Measurements from ENCODE around the gene CACNA1S.
A peak's percentile ranks its signal among the peaks of the same experiment; 100 is the strongest.

The CACNA1S gene

GRCh38 chr1:201128962-201129361 is 16.7 kb upstream of the CACNA1S start:
- no peak for DNase-seq
- H3K27ac ChIP-seq (ENCODE audit: low read length), result no peak overlapping the region
- no peak overlapping the region for H3K9ac ChIP-seq (ENCODE audit: low read length)
- peaks cover 11% of the 10 kb centered on the region for H3K4me1 ChIP-seq (ENCODE audit: low read length)
- H3K9me2 ChIP-seq (replicated peaks; ENCODE audit: insufficient read depth, low read length), result no peaks in the 10 kb centered on the region
- no peak overlapping the region for H2AFZ ChIP-seq (ENCODE audit: low read length)
- H4K20me1 ChIP-seq (ENCODE audit: insufficient read depth, low read length), result no peaks in the 10 kb centered on the region
- H3K4me3 ChIP-seq (ENCODE audit: low read length), result no peak overlapping the region
- H3K79me2 ChIP-seq (ENCODE audit: low read length), result no peaks in the 10 kb centered on the region
- H3K4me2 ChIP-seq (ENCODE audit: low read depth, low read length), result peak overlapping the region; percentile 40; the same call in 1 of the 2 replicates
- H3K36me3 ChIP-seq (replicated peaks; ENCODE audit: insufficient read depth, low read length), result no peaks in the 10 kb centered on the region
- H3F3A ChIP-seq (ENCODE audit: insufficient read depth, low read length), result no peaks in the 10 kb centered on the region
- H3K9me3 ChIP-seq (replicated peaks; ENCODE audit: insufficient read depth, low read length), result no peaks in the 10 kb centered on the region
- TF ChIP-seq EZH2 (optimal IDR thresholded peaks at IDR 0.05; ENCODE audit: low read depth, low read length) (no peak), EZH2phosphoT487 (IDR thresholded peaks at IDR 0.05; ENCODE audit: low read length) (no peak), CTCF (IDR thresholded peaks at IDR 0.05; ENCODE audit: low read length) (no peak)
- no peaks in the 10 kb centered on the region for H3K27me3 ChIP-seq (replicated peaks; ENCODE audit: insufficient read depth, low read length)

- Histone ChIP-seq H3K79me2 (ENCODE audit: low read length) (no peaks in the 10 kb centered on the region), H3K9me3 (replicated peaks; ENCODE audit: insufficient read depth, low read length) (no peaks in the 10 kb centered on the region), H3K9me2 (replicated peaks; ENCODE audit: insufficient read depth, low read length) (no peaks in the 10 kb centered on the region), H3K4me2 (ENCODE audit: low read depth, low read length) (peak overlapping the region; percentile 40), H3K4me3 (ENCODE audit: low read length) (no peak overlapping the region), H2AFZ (ENCODE audit: low read length) (peak overlapping the region; percentile 57; the same call in 1 of the 2 replicates), H3K27me3 (replicated peaks; ENCODE audit: insufficient read depth, low read length) (no peaks in the 10 kb centered on the region), H3K9ac (ENCODE audit: low read length) (no peak overlapping the region; the same call in 1 of the 2 replicates), H3K36me3 (replicated peaks; ENCODE audit: insufficient read depth, low read length) (no peaks in the 10 kb centered on the region), H3K27ac (ENCODE audit: low read length) (peak overlapping the region; percentile 24; the same call in 1 of the 2 replicates), H3K4me1 (ENCODE audit: low read length) (peaks cover 11% of the 10 kb centered on the region), H3F3A (ENCODE audit: insufficient read depth, low read length) (no peaks in the 10 kb centered on the region), H4K20me1 (ENCODE audit: insufficient read depth, low read length) (no peaks in the 10 kb centered on the region)
- DNase-seq, result peak; percentile 78
- TF ChIP-seq CTCF (IDR thresholded peaks at IDR 0.05; ENCODE audit: low read length) (no peak), EZH2phosphoT487 (IDR thresholded peaks at IDR 0.05; ENCODE audit: low read length) (no peak), EZH2 (optimal IDR thresholded peaks at IDR 0.05; ENCODE audit: low read depth, low read length) (no peak)
Measured at GRCh38 chr1:201128476-201128875, 16.2 kb upstream of the CACNA1S start.

- TF ChIP-seq EZH2 (optimal IDR thresholded peaks at IDR 0.05; ENCODE audit: low read depth, low read length), result no peak
- no peak for TF ChIP-seq CTCF (IDR thresholded peaks at IDR 0.05; ENCODE audit: low read length)
- TF ChIP-seq EZH2phosphoT487 (IDR thresholded peaks at IDR 0.05; ENCODE audit: low read length), result no peak
- Histone ChIP-seq H3K4me2 (ENCODE audit: low read depth, low read length) (peak overlapping the region; percentile 40), H2AFZ (ENCODE audit: low read length) (peak overlapping the region; percentile 57; the same call in 1 of the 2 replicates), H3K79me2 (ENCODE audit: low read length) (no peaks in the 10 kb centered on the region), H3K4me1 (ENCODE audit: low read length) (peaks cover 11% of the 10 kb centered on the region), H3K9me3 (replicated peaks; ENCODE audit: insufficient read depth, low read length) (no peaks in the 10 kb centered on the region), H3F3A (ENCODE audit: insufficient read depth, low read length) (no peaks in the 10 kb centered on the region), H3K36me3 (replicated peaks; ENCODE audit: insufficient read depth, low read length) (no peaks in the 10 kb centered on the region), H3K9me2 (replicated peaks; ENCODE audit: insufficient read depth, low read length) (no peaks in the 10 kb centered on the region), H3K27me3 (replicated peaks; ENCODE audit: insufficient read depth, low read length) (no peaks in the 10 kb centered on the region), H3K27ac (ENCODE audit: low read length) (peak overlapping the region; percentile 24; the same call in 1 of the 2 replicates), H4K20me1 (ENCODE audit: insufficient read depth, low read length) (no peaks in the 10 kb centered on the region), H3K4me3 (ENCODE audit: low read length) (no peak overlapping the region), H3K9ac (ENCODE audit: low read length) (no peak overlapping the region; the same call in 1 of the 2 replicates)
- DNase-seq, result no peak
Measured at GRCh38 chr1:201127755-201128455, 15.7 kb upstream of the CACNA1S start.

All from MM.1S (cell line).